ENCODE results near the gene KDM1A.
A peak's percentile ranks its signal among the peaks of the same experiment; 100 is the strongest.

The KDM1A gene

GRCh38 chr1:23116921-23117699, 97.8 kb downstream of the KDM1A start:
- TF ChIP-seq, protein P1, sequence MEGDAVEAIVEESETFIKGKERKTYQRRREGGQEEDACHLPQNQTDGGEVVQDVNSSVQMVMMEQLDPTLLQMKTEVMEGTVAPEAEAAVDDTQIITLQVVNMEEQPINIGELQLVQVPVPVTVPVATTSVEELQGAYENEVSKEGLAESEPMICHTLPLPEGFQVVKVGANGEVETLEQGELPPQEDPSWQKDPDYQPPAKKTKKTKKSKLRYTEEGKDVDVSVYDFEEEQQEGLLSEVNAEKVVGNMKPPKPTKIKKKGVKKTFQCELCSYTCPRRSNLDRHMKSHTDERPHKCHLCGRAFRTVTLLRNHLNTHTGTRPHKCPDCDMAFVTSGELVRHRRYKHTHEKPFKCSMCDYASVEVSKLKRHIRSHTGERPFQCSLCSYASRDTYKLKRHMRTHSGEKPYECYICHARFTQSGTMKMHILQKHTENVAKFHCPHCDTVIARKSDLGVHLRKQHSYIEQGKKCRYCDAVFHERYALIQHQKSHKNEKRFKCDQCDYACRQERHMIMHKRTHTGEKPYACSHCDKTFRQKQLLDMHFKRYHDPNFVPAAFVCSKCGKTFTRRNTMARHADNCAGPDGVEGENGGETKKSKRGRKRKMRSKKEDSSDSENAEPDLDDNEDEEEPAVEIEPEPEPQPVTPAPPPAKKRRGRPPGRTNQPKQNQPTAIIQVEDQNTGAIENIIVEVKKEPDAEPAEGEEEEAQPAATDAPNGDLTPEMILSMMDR (conservative IDR thresholded peaks at IDR 0.05): no peak
- H3K27ac ChIP-seq: peak overlapping the region; percentile 81

GRCh38 chr1:23118407-23118806, 99.1 kb downstream of the KDM1A start:
- TF ChIP-seq, protein P1 (conservative IDR thresholded peaks at IDR 0.05): no peak
- H3K27ac ChIP-seq: no peak overlapping the region

GRCh38 chr1:23118957-23119792, 99.9 kb downstream of the KDM1A start:
- H3K27ac ChIP-seq: no peak overlapping the region
- TF ChIP-seq, protein P1 (conservative IDR thresholded peaks at IDR 0.05): no peak

- TF ChIP-seq, protein P1 (conservative IDR thresholded peaks at IDR 0.05): no peak
- H3K27ac ChIP-seq: no peak overlapping the region
Observed at GRCh38 chr1:23120383-23120782, 101.1 kb downstream of the KDM1A start.

GRCh38 chr1:23122023-23122748, 102.9 kb downstream of the KDM1A start:
- TF ChIP-seq, protein P1 (conservative IDR thresholded peaks at IDR 0.05): no peak
- H3K27ac ChIP-seq: no peak overlapping the region

DNA sequence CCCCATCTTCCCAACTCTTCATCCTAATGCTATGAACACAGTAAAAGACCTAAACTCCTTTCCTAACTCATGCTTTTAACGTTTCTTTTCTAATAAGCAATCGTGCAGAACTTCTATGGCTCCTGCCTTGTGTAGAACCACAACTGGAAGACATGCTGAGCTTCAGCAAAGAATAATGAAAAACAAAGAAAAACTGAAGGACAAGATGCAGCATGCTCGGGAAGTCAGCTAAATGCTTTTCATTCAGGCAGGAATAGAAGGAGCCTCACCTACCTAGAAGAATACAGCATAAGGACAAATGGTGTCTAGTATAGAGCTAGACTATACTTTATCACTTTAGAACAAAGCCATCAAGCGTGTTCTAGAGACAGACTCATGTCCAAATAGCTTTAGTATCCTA, 103.5 kb downstream of the KDM1A start:
- TF ChIP-seq, protein P1 (conservative IDR thresholded peaks at IDR 0.05): no peak
- no peak overlapping the region for H3K27ac ChIP-seq

DNA sequence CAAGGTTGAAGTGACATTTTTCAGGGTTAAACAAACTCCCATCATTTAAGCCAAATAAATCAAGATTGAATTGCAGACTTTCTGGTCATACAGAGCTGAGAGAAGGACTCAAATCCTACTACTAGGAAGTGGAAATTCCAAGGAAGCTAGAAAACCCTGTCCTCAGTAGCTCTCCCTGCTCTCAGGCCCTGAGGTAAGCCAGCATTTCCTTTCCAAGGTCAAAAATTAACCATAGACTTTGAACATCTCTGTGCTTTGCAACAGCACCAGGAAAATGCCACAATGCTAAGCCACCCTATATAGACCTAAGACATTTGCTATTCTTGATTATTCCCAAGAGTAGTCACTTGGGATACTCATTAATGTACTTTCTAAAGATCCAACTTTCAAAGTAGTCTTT, 104.3 kb downstream of the KDM1A start:
- H3K27ac ChIP-seq: no peak overlapping the region
- TF ChIP-seq, protein P1 (conservative IDR thresholded peaks at IDR 0.05): no peak
